AG09319 (cell line): ENCODE results near the gene LRRFIP1.

Source experiments
- DNase-seq: peaks from one replicate; pipeline ENCODE4 v3.0.0-alpha.2; 2010; ENCODE audit warnings: low read depth; ENCODE audit errors: extremely low read depth
- TF ChIP-seq, protein P1 (sequence below): IDR thresholded peaks from 2 replicates; pipeline ENCODE4 v1.5.1; 2011; ENCODE audit warnings: low read depth, mild to moderate bottlenecking, inconsistent platforms, low read length, moderate library complexity

Gene LRRFIP1

GRCh38 chr2:237725661-237726060 is 98.3 kb downstream of the LRRFIP1 start:
- DNase-seq = no peak
- TF ChIP-seq, protein P1, sequence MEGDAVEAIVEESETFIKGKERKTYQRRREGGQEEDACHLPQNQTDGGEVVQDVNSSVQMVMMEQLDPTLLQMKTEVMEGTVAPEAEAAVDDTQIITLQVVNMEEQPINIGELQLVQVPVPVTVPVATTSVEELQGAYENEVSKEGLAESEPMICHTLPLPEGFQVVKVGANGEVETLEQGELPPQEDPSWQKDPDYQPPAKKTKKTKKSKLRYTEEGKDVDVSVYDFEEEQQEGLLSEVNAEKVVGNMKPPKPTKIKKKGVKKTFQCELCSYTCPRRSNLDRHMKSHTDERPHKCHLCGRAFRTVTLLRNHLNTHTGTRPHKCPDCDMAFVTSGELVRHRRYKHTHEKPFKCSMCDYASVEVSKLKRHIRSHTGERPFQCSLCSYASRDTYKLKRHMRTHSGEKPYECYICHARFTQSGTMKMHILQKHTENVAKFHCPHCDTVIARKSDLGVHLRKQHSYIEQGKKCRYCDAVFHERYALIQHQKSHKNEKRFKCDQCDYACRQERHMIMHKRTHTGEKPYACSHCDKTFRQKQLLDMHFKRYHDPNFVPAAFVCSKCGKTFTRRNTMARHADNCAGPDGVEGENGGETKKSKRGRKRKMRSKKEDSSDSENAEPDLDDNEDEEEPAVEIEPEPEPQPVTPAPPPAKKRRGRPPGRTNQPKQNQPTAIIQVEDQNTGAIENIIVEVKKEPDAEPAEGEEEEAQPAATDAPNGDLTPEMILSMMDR = no peak

GRCh38 chr2:237726401-237726830 is 99.0 kb downstream of the LRRFIP1 start:
- no peak for DNase-seq
- TF ChIP-seq, protein P1 = no peak

- TF ChIP-seq, protein P1 = no peak
Measured at GRCh38 chr2:237727363-237727762, 100.0 kb downstream of the LRRFIP1 start.

DNA sequence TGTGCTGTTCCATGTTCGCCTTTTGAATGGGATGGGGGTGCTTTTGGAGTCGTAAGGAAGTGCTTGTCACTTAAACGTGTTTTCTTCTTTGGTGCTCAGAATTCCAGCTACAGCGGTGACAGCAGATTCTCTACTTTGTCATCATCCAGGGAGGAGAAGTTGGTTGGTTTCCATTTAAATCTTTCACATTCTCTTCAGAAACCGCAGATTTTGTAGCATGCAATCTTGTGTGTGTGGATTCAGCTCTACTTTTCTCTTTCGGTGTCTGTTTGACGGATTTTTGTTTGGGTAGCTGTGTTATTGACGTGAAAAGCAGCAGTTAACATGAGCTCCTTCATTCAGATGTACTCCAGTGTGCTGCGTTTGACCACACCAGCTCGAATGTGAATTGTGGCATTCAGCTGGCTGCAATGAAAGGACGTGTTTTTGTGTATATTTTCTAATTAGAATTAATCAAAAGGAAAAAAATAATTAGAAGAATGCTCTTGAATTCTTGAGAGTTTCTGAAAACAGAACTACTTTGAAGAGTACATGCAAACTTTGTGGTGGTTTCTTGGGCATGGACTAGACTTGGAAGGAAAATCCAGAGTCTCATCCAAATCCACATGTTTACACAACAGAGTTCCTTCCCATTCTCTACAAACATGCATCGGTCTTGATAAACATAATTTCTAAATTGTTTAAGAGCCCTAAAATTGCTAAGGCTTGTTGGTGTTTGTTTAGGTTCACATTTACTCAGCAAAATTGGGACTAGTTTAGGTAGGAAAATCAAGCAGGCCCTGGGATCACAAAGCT is 102.5 kb downstream of the LRRFIP1 start:
- TF ChIP-seq, protein P1 = no peak
- DNase-seq = peak; percentile 61

More at GRCh38 chr2:237727363-237727762, 100.0 kb downstream of the LRRFIP1 start:
- DNase-seq = no peak

DNA sequence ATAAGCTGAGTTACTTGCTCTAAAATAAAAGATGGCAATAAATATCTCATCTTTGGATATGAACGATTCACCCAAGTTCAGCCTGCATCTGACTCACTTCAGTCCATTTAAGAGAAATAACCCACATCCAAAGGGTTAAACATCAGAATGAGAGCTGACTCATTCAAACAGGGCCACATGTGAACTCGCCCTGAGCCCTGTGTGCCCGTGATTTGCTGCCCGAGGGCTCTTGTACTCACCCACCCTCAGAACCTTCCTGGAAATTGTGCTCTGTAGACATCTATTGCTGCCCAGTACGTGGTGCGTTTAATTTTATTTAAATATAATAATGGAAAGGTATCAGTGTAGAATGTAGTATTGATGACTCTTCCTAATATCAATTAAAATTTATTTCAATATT is 104.3 kb downstream of the LRRFIP1 start:
- no peak for DNase-seq
- TF ChIP-seq, protein P1 = no peak

- TF ChIP-seq, protein P1 = no peak
- DNase-seq = no peak
Measured at GRCh38 chr2:237732070-237732469, 104.7 kb downstream of the LRRFIP1 start.

GRCh38 chr2:237732790-237733381 is 105.5 kb downstream of the LRRFIP1 start:
- DNase-seq = no peak
- TF ChIP-seq, protein P1 = no peak
